ENCODE measurements around the gene TIFAB.

TIFAB gene

DNA sequence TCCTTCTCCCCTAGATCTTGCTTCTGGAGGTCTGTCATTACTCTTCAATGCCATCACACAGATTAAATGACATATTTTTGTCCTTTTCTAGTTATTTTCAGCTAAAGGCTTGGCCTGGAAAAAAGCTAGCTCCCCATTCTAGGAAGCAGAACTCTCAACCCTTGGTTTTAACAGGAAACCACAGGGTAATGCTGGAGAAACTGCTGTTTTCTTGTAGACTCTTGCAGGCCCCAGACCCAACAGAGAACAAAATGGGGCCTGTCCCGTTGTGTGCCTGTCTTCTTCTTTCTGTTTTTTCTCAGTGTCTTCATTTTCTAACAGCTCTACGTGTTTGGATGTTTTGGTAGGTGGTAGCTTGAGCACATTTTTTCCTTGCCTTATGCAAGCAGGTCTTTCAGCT is 26.5 kb downstream of the TIFAB start:
- no peak for DNase-seq (ENCODE audit: low spot score)

DNA sequence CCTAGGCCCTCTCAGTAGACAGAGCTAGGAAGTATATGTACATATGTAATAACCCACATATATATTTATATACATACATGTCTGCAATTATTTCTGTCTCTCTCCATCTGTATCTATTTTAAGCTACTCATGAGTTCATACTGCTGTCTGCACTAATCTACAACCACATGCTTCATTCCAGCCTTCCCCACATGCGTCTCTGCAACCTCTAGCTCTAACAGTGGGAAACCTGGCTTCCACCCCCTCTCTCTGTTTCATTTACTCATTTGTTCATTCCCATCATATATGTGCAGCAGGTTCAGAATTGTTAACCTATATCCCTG is 28.3 kb downstream of the TIFAB start:
- DNase-seq (ENCODE audit: low spot score): no peak

DNA sequence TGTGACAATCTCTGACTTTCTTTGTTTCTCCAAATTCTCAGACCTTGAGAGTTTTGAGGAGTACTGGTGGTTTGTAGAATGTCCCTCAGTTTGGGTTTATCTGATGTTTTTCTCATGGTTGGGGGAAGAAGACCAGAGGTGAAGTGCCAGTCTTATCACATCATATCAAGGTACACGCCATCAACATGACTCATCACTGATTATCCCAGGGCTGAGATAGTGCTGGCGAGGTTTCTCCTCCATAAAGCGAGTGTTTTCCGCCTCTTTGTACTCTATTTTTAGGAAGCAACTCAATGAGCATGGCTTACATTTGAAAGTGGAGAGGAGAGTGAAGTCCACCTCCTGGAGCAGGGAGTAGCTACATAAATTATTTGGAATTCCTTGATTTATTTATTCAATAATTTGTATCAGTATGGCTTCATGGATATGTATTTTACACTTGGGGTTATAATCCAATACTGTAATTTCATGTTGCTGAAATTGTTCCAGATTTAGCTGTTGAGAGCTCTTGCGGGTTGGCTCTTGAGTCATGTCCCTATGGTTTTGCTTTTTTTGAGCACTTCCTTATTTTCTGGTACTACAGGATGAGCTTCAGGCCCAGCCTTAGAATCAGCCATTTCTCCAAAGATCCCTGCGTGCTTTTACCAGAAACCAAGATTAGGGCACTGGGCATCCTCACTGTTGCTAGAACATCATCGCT is 28.9 kb downstream of the TIFAB start:
- no peak for DNase-seq (ENCODE audit: low spot score)

DNA sequence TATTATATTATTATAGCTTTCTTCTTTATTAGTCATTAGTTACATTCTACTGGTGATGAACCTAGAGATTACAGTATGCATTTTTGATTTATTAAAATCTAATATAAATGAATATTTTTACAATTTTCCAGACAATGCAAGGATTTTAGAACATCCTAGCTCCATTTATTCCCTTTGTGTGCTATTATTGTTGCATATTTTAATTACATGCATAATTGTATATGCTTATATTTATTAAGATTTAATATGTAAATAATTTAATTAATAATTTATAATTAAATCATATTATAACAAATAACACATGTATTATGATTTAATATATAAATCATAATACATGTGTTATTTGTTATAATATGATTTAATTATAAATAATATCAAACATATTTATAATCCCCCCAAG is 29.7 kb downstream of the TIFAB start:
- DNase-seq (ENCODE audit: low spot score): no peak

DNA sequence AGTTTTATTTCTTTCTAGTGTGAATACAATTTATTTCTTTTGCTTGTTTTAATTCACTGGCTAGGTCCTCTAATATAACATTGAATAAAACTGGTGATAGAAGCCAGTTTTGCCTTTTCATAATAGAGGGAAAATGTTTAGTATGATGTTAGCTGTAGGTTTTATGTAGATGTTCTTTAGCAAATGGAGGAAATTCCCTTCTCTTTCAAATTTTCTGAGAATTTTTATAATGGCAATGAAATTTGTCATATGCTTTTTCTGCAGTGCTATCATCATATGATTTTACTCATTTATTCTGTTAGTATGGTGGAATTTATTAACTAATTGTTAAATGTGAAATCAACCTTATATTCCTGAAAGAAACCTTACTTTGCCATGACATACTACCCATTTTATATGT is 35.1 kb downstream of the TIFAB start:
- no peak for DNase-seq (ENCODE audit: low spot score)

DNA sequence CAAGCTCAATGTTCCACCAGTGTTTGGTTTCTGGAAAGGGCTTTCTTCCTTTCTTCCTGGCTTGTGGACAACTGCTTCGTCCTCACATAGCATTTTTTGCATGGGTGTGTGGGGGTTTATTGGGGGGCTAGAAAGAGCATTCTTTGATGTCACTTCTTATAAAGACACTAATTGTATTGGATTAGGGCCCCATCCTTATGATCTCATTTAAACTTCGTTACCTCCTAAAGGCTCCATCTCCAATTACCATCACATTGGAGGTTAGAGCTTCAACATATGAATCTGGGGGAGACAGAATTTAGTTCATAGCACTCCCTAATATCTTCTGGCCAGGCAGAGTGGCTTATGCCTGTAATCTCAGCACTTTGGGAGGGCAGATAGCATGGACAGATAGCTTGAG is 47.1 kb downstream of the TIFAB start:
- no peak for DNase-seq (ENCODE audit: low spot score)

DNA sequence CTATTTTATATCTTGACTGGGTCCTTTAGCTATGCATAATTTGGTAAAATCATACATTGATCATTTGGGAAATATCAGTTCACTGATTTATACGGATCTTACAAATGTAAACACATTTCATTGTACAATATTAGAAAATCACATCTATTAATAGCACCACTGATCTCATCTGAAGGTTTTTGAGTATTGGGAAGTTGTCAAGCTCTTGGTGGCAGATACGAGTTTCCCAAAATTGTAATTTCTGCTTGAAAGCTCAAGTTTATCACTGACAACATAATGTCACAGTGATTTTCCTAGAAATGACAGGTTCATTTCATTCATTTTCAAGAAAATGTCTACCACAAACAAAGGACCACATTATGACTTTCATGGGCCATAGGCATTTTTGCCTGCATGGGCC is 50.1 kb downstream of the TIFAB start:
- no peak for DNase-seq (ENCODE audit: low spot score)

DNA sequence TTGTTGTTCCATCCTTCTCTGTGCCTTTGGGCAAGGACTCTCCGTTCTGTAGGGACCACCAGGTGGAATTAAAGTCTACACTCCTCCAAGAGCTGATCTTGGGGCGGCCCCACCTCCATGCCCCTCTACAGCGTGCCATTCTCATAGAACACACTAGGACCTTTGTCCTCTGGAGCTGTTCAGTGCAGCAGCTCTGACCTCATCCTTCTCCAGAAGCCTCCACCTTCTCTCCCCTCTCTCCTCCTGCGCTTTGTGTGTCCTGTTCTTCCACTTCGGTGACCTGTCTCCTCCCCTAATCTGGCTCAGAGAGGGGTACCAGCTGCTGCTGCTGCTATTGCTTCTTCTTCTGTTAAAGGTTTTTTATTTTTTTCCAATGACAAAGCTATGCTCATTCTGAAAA is 51.3 kb downstream of the TIFAB start:
- no peak for DNase-seq (ENCODE audit: low spot score)

DNA sequence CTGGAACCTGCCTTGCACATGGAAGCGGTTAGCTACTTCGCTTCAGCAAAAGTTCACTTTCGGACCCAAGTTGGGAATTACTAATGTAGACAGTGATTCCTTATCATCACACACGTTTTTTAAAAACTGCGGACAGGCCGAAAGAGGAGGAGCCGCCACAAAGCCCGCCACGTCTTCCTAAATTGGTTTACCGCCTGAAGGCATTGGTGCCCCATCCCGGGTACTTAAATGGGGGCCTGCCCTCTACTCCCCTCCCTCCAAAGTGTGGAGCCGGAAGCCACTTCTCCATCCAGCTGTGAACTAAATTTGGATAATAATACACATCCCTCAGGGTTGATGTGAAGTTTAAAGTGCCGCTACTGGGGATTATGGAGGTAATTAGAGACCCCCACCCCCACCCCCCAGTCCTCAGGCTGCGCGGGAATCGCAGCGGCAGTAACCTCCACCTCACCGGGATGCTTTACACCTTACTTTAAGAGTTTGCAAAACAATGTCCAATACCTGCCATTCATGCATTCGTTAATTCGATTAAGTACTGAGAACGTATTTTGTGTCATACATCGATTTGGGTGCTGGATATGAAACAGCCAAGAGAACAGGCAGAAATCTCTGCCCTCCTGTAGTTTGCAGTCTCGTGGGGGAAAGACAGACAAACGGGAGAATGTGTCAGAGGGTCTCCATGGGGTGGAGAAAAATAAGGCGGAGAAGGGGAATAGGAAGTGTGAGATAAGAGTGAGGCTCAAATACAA is 52.2 kb downstream of the TIFAB start:
- DNase-seq (ENCODE audit: low spot score): no peak

DNA sequence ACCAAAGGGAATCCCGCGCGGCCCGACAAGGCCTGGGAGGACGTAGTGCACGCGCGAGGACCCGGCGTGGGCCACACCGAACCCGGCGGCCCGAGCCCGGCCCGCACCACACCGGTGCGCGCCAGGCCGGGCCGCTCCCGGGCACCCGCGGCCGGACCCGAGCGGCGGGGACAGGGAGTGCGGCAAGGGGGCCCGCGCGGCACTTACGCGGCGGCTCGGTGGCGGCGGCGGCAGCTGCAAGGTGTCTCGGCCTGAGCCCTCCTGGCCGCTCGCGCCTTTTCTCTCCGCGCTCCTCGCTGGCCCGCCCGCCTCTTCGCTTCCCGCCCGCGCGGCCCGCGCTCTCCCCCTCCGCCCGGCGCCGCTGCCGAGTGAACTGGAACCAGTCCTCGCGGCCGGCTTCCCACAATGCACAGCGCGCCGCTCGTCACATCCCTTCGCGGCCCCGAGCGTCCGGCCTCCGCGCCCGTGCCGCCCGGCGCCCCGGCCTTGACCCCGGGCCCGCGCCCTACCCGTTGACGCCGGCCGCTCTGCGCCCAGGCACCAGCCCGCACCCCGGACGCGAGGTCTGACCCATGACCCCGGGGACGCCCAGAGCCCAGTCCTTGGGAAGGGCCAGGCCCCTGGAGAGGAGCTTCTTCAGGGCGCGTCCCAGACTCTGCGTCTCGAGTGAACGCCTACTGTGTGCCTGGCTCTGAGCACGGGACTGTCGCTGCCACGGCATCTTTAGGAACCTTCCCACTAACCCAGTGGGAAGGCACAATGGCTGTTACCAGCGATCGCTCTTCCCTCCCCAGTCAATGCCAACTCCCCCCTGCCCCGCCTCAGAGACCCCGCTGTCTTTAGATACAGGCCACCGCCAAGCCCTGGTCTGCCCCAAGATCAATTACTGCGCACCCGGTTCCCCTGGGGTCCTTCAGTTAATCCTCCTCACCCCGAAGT is 53.0 kb downstream of the TIFAB start, which contains the start of gene MACROH2A1:
TSS of gene MACROH2A1 (minus strand) at position 377 of the 939 bp plus-strand sequence. CDS start 10,138 bp downstream, outside the sequence.
- peak; percentile 85 for DNase-seq (ENCODE audit: low spot score)

DNA sequence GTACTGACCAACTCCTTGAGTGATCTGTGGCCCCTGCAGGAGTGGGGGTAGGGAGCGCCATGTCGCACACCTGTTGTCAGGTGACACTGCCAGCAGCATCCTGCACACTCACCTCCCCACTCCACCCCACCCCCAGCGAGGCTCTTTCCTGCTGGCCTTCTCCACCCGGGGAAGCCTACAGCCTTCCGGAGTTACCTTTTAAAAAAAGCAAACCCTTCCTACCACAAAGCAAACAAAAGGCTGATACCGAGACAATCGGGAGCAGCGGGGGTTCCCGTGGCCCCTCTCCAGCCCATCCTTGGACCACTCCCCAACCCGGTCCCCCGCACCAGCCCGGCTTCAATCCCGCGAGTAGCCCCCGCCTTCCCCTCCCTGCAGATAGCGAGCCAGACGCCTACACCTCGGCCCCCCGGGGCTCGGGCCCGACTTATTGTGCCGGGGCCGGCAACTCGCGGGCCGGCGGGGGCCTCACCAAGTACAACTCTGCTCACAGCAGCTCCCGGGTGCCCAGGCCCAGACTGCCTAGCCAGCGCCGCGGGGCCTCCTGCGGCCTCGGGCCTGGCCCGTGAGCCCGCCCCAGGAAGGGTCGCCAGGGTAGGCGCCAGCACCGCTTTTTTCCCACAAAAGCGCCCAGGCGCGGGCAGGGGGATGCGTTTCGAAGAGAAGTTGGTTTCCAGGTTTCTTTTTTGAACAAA is 53.8 kb downstream of the TIFAB start:
- DNase-seq (ENCODE audit: low spot score): peak; percentile 42
